HG02588 (cell line): ENCODE measurements around the gene SPRED1.

Experiments
- ATAC-seq: cut with Tn5 transposase; IDR thresholded peaks from one replicate; pipeline ENCODE4 v1.9.1; 2021; ENCODE audit warnings: mild to moderate bottlenecking, moderate library complexity; ENCODE audit not compliant: unreplicated experiment

Gene SPRED1

DNA sequence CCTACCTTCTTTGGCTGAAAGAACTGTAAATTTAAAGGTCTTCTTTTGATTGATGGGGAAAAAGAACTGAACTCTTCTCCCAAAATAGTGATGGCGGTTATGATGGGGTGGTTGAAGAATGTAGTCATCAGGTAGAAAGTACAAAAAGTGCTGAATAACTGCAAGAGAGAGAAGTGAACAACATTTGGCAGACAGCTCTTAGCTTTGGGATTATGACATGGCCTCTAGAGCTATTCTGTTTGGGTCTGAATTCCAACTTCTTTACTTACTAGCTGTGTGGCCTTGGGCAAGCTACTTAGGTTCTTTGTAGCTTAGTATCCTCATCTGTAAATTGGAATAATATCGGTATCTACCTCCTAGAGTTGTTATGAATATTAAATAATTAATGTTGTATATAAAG is 91.7 kb downstream of the SPRED1 start:
- no peak for ATAC-seq

DNA sequence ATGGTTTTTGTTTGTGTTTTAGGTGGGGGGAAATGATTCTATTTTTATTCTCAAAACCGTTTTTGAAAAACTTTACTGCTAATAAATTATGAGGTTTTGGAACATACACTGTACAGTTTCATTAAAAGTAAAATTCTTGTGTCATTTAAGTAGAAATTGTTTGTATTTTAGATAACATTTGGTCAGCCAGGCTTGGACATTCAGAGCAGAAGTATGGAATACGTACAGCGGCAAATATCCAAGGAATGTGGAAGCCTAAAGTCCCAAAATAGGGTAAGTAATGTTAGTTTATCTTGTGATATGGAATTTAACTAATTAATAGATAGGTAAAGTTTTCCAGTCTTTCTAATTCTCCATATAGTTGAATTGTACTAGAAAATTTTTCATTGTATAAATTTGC is 96.6 kb downstream of the SPRED1 start:
- no peak for ATAC-seq

DNA sequence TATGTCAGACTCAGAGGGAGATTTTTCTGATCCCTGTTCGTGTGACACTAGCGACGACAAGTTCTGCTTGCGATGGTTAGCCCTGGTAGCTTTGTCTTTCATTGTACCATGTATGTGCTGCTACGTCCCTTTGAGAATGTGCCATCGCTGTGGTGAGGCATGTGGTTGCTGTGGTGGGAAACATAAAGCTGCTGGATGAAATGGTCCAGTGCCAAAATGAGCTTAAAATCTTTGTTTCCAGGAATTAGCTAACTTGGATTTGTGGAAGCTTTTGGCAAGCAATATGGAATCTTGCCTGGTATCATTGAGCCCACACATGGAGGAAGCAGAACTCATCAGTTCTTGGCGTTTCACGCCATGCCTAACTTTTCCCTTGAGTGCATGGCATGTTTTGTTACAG is 98.8 kb downstream of the SPRED1 start:
- no peak for ATAC-seq

- no peak for ATAC-seq
Measured at GRCh38 chr15:38354315-38354929, 101.8 kb downstream of the SPRED1 start.

DNA sequence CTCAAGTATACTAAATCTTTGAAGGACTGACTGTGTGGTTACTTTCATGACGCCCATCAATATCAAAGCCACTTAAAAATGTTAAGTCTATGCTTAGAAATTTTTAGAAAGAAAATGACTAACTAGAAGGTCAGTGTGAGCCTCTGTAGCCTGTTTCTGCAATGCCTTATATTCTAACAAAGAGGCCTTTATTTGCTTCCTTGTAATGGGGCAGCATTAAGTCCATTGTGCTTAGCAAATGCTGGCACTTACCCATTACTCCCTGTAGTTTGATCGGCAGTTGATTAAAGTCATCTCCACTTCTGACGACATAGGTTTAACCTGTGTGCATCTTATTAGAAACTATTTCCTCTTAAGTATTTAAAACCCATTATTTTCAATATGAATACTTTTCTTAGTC is 109.7 kb downstream of the SPRED1 start:
- no peak for ATAC-seq

GRCh38 chr15:38367476-38367875 is 114.8 kb downstream of the SPRED1 start:
- ATAC-seq, result no peak

GRCh38 chr15:38369936-38370478 is 117.4 kb downstream of the SPRED1 start:
- no peak for ATAC-seq

GRCh38 chr15:38373016-38373415 is 120.4 kb downstream of the SPRED1 start:
- ATAC-seq, result no peak

DNA sequence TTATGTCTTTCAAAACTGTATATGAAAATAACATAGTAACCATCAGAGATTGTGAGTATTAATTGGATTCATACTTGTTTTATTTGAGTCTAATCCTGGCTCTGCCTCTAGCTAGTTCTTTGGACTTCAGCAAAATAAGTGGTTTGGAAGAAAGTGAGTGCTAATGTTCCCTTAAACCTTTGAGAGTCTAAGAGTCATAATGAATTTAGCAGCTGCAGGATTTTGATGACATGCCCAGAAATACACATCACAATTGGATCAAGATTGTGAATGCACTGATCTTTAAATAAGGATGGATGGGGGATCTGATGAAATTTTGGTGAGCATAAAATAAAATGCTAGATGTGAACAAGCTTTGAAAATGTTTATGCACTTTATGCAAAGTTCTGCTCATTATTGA is 121.4 kb downstream of the SPRED1 start:
- no peak for ATAC-seq

DNA sequence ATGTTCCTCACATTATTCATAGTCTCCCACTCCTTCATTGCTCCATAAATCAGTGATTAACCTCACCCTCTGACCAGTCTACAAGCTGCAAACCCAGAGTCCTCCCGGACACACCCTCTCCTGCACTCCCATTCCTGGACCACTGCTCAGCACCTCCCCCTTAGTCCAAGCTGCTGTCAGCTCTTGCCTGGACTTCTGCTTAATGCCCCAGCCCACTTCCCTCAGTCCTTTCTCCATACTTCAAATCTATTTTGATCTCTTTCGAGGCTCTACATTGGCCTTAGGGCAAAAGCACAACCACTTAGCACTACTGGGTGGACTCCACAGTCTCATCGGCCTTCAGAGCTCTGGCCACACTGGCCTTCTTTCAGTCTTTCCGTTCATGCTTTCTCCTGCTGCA is 121.9 kb downstream of the SPRED1 start:
- ATAC-seq, result no peak

- no peak for ATAC-seq
Measured at GRCh38 chr15:38376081-38376480, 123.4 kb downstream of the SPRED1 start.

DNA sequence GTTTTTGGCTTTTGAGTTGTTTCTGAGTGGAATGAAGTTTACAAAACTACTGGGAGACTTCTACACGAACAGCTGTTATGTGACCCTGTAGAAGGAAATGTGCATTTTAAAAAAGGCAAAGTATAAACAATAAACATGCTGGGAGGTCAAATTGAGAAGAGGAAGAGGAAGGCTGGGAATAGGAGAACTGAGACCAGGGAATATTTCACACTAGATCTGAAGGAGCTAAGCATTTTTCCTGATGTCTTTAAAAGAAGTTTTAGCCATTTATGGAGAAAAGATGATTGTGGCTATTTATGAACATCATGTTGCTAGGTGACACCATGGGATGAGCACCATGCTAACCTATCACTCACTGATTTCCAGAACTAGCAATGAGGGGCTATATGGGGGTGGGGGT is 125.0 kb downstream of the SPRED1 start:
- ATAC-seq, result no peak

- ATAC-seq, result no peak
Measured at GRCh38 chr15:38378161-38378560, 125.5 kb downstream of the SPRED1 start.

DNA sequence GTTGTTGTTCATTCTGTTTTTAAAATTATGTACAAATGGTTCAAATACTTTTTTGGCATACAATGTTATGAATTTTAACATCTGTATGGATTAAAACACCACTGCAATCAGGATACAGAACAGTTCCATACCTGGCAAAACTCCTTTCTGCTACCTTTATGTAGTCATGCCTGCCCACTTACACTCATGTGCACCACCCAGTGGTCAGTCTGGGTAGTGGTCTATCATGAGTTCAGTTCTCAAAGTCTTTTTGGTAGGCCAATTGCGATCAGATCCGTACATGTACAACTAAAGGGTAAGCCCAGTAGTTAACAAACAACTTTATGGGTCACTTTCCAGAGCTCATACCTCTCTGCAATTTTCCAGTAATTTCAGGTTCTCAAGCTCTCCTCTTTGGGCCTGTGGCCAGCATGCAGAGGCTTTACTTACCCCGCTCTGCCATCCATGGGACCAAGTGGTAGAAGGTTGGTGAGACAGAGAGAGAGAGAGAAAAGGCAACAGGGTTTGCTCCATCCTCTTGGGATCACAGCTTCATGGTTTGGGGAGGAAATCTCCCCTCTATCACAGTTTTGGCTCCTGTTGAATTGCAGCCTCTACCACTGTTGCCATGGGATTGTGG is 137.4 kb downstream of the SPRED1 start:
- peak; percentile 77 for ATAC-seq

DNA sequence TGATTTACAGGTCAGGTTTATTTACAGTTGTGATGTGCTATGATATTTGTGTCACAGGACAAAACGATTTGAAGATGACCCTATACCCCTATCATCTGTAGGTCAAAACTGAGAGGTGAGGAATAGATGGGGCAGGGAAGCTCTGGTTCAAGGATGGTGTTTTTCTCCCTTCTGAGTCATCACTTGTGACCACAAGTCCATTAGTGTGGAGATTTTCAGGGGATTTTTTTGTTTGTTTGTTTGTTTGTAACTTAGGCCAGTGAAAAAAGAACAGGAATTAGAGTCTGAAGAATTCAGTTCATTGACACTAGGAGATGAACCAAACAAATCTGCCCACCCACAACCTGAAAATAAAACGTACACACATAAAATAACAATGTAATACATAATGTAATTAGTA is 138.6 kb downstream of the SPRED1 start:
- no peak for ATAC-seq

DNA sequence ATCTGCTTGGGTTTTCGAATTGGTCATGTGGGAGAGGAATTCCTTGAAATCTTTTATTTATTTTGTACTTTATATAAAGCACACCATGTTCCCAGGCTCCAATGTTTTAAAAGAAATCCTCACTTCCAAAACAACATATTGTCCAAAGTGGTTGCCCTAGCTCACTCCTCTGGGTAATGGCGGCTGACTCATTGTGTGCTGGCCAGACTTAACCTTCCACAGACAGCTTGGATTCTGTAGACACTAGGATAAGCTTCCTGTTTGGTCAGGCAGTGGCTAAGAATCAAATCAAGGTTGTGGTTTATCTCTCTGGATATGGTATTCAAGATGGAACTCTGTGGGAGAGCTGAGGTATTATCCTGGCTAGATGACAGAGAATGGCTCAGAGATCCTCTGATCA is 145.5 kb downstream of the SPRED1 start:
- no peak for ATAC-seq

DNA sequence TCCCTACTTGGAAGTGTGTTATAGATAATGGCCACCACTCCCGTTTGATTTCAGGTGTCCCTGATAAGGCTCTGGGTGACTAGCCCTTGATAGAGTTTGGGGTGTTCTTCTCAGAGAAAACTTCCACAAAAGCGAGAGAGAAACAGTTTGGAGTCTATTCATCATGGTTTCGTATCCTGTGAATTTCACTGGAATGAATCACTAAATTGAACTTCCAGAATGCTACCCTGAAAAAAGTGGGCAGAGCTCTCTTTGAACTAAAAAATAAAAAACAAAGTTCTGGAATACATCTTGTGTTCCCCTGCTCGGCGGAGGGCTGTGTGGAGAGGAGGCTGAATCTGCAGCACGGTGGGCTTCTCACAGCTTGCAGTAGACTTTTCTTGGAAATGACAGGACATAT is 148.5 kb downstream of the SPRED1 start:
- ATAC-seq, result no peak

- ATAC-seq, result no peak
Measured at GRCh38 chr15:38401701-38402100, 149.1 kb downstream of the SPRED1 start.

- ATAC-seq, result no peak
Measured at GRCh38 chr15:38406436-38406835, 153.8 kb downstream of the SPRED1 start.
